HepG2 (cell line): ENCODE data around the gene JAGN1. TPM values are rescaled to one million over a fixed set of nuclear protein-coding genes. Genes with fewer than 3 reads are reported as not detected.

ENCODE experiments used
- AKNA ChIP-seq: sonication (generic); formaldehyde crosslinking; IDR thresholded peaks from 2 replicates; pipeline ENCODE4 v1.4.0; 2020; ENCODE audit warnings: missing genetic modification reagents, borderline replicate concordance
- LRRFIP1 ChIP-seq: sonication (generic); formaldehyde crosslinking; conservative IDR thresholded peaks from 2 replicates; pipeline ENCODE4 v1.4.0; 2020; ENCODE audit warnings: missing genetic modification reagents
- MTA1 ChIP-seq: sonication (generic); formaldehyde crosslinking; IDR thresholded peaks from 2 replicates; pipeline ENCODE4 v1.4.0; 2020; ENCODE audit warnings: missing genetic modification reagents, mild to moderate bottlenecking, borderline replicate concordance
- ZBTB40 ChIP-seq, 2 experiments: fragments of 450-650 bp in 1 of 2; sonication (generic) in 1 of 2; formaldehyde crosslinking in 1 of 2; IDR thresholded peaks; 2 replicates each; pipeline versions ENCODE4 v1.6.1 to v1.8.0; 2016 to 2022; ENCODE audit warnings: antibody characterized with exemption in 1 of 2, mild to moderate bottlenecking in 1 of 2, missing genetic modification reagents in 1 of 2
- ZNF550 ChIP-seq: sonication (generic); formaldehyde crosslinking; IDR thresholded peaks from 2 replicates; pipeline ENCODE4 v1.4.0; 2020; ENCODE audit warnings: mild to moderate bottlenecking, missing genetic modification reagents, borderline replicate concordance
- ZNF562 ChIP-seq: sonication (generic); formaldehyde crosslinking; IDR thresholded peaks from 2 replicates; pipeline ENCODE4 v1.8.0; 2022; ENCODE audit warnings: missing genetic modification reagents, borderline replicate concordance
- ZNF597 ChIP-seq: sonication (generic); formaldehyde crosslinking; IDR thresholded peaks from 2 replicates; pipeline ENCODE4 v1.5.0; 2020; ENCODE audit warnings: missing genetic modification reagents
- ZNF724P ChIP-seq: sonication (generic); formaldehyde crosslinking; IDR thresholded peaks from 2 replicates; pipeline ENCODE4 v1.8.0; 2022; ENCODE audit warnings: missing genetic modification reagents, borderline replicate concordance
- polyA plus RNA-seq, 8 experiments: library from polyadenylated mRNA; depleted of rRNA in 3 of 8; stranded (reverse) in 7 of 8; unstranded in 1 of 8; fragments of >200 nt; fragmentation: Illumina TruSeq in 4 of 8; extraction: Trizol in 4 of 8; gene quantifications; 2 replicates each; pipeline versions ENCODE4 v1.2.1 to v1.2.3, GENCODE V29; 2011 to 2016; ENCODE audit warnings: low read depth in 4 of 8, missing spikeins in 1 of 8, mixed read lengths in 1 of 8; ENCODE audit not compliant: insufficient read depth in 1 of 8
- total RNA-seq, 5 experiments: library from RNA; depleted of rRNA; stranded (reverse); fragments of >200 nt; fragmentation: Illumina TruSeq; extraction: Trizol; gene quantifications; 2 replicates each; pipeline ENCODE4 v1.2.3, GENCODE V29; 2016; ENCODE audit warnings: low read depth in 1 of 5

JAGN1 gene
- total and polyA plus RNA-seq, 2 of the 13 experiments (the other 11 are each of a cell fraction or from before 2014, with no cell fraction given) = 49.9 to 50.9 TPM

- TF ChIP-seq ZBTB40 (IDR thresholded peaks at IDR 0.05) (no peak), ZBTB40 (CRISPR knock-in tag; IDR thresholded peaks at IDR 0.05) (no peak), ZNF597 (no peak), ZNF562 (CRISPR knock-in tag) (no peak), ZNF550 (CRISPR knock-in tag) (no peak), LRRFIP1 (CRISPR knock-in tag) (no peak), MTA1 (no peak), AKNA (no peak), ZNF724P (CRISPR knock-in tag) (no peak)
Measured at GRCh38 chr3:9843715-9844438, 46.5 kb upstream of the JAGN1 start, which contains the start of gene RPUSD3 (continued).
